ELR (cell line): ENCODE data around the gene CHSY3.

Experiments used
- DNase-seq: peaks from one replicate; pipeline ENCODE4 v3.0.0-alpha.2; 2015; ENCODE audit warnings: low read depth

The CHSY3 gene

GRCh38 chr5:129904102-129904666, at the start of gene CHSY3:
CHSY3 (plus strand) TSS chr5:129904465.
- DNase-seq = peak; percentile 70

GRCh38 chr5:129856325-129856724, 47.9 kb upstream of the CHSY3 start:
- DNase-seq = no peak

GRCh38 chr5:129857116-129857515, 47.1 kb upstream of the CHSY3 start:
- no peak for DNase-seq

DNA sequence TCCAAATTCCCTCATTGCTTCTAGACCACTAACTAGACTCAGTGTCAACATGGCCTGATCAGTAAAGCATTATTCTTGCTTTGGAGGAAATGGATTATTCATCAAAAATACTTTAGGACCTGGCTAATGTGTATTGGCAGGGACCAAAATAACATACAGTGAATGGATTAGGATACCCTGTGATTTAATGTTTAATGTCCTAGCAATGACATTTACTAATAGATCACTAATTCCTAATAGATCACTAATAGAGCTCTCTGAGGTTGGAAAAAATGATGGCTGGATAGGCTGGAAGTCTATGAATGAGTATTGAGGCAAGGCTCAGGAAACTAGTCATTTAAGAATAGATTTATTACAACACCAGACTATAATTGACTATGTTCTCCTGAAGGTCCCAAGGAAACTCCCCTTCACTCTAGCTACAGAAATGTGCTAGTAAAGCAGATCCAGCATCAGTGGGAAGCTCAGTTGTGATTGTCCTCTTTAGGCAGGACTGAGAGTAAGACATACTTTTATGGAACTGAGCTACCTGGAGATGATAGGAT, 46.1 kb upstream of the CHSY3 start:
- DNase-seq = no peak

- no peak for DNase-seq
Measured at GRCh38 chr5:129884322-129884721, 19.9 kb upstream of the CHSY3 start.

- DNase-seq = peak; percentile 18
Measured at GRCh38 chr5:129899454-129899853, 4.8 kb upstream of the CHSY3 start.

DNA sequence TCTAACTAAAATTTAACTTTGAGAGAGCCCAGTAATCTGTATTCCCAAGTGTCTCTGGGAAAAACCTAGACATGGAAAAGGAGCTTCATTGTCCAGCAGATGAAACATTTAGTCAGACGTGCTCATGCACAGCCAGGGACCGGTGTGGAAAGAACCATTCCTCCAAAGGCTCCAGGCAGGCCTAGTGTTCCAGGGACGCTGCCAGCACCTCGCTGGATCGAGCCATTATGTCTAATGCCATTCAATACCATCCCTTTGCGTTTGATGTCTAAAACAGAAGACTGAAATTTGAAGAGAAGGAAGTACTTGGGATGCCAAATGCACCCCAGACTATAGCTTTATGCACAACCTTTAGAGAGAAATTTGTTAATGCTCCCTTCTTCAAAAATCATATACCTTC, 1.4 kb upstream of the CHSY3 start:
- no peak for DNase-seq

- DNase-seq = no peak
Measured at GRCh38 chr5:129903466-129904101, 681 bp upstream of the CHSY3 start.

GRCh38 chr5:129904667-129905472, 605 bp downstream of the CHSY3 start:
- peak; percentile 20 for DNase-seq

DNA sequence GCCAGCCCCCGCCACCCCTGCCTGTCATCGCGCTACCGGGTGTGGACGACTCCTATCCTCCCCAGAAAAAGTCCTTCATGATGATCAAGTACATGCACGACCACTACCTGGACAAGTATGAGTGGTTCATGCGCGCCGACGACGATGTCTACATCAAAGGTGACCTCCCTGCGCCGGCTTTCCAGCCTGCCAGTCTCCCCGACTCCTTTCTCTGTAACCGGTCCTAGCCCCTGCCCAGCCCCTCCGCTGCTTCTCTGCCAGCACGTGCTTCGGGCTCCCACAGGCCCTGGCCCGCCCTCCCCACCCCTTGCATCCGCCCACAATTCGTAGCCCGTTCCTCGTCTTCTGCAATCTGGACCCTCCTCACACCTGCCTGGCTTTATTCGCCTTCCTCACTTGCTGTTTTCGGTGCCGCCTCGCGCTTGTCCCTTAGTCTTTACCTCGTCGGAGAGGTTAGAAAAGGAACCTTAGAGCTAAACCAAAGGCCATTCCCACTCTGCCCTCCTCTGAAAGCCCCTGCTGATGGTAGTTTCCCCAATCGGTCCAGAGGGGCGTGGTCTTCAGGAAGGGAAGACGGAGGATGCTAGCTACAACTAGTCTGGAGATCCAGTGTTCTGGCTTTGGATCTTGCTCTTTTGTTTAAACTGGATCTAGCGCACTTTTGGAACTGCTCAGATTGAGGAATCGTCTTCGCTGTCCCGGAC, 1.4 kb downstream of the CHSY3 start:
- DNase-seq = peak; percentile 7

GRCh38 chr5:129906177-129906887, 2.1 kb downstream of the CHSY3 start:
- peak; percentile 3 for DNase-seq

DNA sequence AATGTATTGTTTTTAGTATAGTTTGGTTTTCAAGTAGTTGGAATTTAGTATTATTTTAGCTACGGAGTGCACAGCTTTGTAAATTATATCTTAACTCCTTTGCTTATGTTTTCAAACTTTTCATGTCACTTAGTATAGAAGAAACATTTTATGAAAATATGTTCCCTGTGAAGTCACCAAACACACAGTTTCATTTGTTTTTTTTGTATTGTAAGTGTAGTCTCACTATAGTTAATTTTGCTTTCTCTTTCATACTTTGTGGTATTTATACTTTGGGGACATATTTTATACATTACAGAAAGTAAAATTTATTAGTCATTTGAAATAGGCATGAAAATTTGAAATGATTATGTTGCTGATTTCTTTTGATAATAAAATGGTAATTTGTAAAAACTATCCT, 5.0 kb downstream of the CHSY3 start:
- DNase-seq = no peak

GRCh38 chr5:129912601-129913255, 8.5 kb downstream of the CHSY3 start:
- no peak for DNase-seq

DNA sequence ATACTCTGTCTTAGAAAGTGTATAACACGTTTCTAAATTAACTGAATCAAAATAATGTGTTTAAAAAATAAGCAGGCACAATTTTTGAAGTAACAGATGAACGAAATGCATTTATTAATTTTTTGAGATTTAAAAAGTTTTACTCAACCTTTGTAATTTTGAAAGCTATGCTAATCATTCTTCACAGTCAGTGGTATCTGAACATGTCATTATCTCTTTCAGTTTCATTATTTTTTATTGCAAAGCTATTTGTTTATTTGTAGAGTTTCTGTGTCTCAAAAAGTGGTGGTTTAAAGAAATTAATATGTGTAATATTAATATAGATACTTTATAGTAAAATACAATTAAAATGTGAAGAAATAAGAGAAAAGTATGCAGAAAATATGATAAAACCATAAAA, 11.2 kb downstream of the CHSY3 start:
- DNase-seq = no peak

GRCh38 chr5:129917224-129917623, 13.0 kb downstream of the CHSY3 start:
- no peak for DNase-seq

DNA sequence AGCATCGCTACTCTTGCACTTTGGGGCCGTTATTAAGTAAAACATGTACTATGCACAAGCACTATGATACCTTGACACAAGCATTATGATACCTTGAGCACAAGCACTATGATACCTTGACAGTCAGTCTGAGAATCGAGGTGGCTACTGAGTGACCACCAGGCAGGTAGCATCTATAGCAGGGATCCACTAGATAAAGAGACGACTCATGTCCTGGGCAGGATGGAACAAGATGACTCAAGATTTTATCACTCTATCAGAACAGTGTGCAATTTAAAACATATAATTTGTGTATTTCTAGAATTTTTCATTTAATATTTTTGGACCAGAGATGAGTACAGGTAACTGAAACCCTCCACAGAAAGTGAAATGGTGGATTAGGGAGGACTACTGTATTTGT, 16.9 kb downstream of the CHSY3 start:
- no peak for DNase-seq

DNA sequence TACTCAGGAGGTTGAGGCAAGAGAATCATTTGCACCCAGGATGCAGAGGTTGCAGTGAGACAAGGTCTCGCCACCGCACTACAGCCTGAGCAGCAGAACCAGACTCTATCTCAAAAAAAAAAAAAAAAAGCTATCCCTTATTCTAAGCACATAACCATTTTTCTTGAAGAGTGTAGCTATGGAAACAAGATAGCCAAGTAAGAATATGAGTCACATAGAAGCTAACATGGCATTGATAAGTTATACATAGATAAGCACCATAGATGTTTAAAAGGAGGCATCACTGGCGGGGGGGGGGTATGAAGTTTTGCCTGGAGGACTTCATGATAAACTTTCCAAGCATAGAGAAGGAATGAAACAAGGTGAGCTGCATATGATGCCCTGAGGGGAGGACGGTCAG, 26.0 kb downstream of the CHSY3 start:
- DNase-seq = no peak

DNA sequence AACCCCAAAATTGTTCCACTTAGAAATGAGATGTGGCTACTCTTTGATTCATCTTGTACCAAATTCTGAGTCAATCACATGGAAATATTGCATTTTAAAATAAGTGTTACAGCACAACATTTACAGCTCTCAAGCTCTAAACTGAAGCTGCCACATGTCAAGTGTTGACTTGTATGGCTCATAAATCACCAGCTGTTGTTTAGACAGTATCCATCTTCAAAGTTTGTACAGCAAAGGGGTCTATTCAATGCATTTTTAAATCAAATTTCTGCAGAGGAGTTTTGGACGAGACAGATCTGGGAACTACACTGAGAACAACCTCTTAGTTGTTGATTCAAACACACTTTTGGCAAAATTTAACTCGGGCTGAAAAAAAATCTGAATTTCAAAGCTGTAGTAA, 31.4 kb downstream of the CHSY3 start:
- no peak for DNase-seq

DNA sequence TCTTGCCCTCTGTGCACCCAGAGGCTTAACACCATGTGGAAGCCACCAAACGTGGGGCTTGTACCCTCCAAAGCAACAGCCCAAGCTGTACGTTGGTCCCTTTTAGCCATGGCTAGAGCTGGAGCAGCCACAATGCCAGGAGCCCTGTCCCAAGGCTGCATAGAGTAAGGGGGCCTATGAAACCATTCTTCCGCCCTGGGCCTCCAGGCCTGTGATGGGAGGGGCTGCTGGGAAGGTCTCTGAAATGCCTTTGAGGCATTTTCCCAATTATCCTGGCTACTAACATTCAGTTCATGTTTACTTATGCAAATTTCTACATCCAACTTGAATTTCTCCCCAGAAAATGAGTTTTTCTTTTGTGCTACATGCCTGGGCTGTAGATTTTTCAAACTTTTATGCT, 33.8 kb downstream of the CHSY3 start:
- no peak for DNase-seq

DNA sequence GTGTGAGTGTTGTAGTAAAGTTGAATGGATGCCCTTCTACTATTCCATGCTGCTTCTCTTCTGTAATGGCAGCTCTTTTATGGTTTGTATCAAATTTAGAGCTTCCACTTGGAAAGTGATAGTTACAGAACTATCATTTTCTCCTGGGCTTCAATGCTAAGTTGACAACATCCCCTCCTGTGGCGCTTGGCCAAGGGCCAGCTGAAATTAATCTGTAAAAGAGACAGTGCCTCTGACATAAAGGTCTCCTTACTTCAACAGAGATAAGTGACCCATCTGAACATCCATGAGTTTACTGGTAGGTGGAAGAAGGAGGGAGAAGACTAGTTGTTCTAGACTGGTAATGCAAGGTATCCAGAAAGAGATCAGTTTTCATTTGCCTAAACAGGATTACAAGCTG, 39.7 kb downstream of the CHSY3 start:
- no peak for DNase-seq

- DNase-seq = no peak
Measured at GRCh38 chr5:129945028-129945427, 40.8 kb downstream of the CHSY3 start.
